Keratinocyte (primary cell): ENCODE data around the gene NLRP3. TPM values are rescaled to one million over a fixed set of nuclear protein-coding genes. Genes with fewer than 3 reads are reported as not detected.

ENCODE experiments used
- DNase-seq: peaks from one replicate; pipeline ENCODE4 v3.0.0-alpha.2; 2011; ENCODE audit warnings: low read depth, missing footprints, low spot score
- FAIRE-seq: peaks from 2 replicates; lab custom pipeline; 2011; peaks lifted over from hg19 to GRCh38; lab: Jason Lieb, UNC
- H2AFZ ChIP-seq: 2 replicates; pipeline ENCODE4 v1.6.0; 2012; ENCODE audit warnings: low read length, control low read depth, inconsistent platforms; ENCODE audit not compliant: control insufficient read depth
- H3K27ac ChIP-seq: 2 replicates; pipeline ENCODE4 v1.5.1; 2011; ENCODE audit warnings: low read length; ENCODE audit not compliant: control insufficient read depth, insufficient read depth
- H3K27me3 ChIP-seq: 3 replicates; pipeline ENCODE4 v1.6.0; 2011; ENCODE audit warnings: low read length; ENCODE audit not compliant: control insufficient read depth, insufficient read depth; ENCODE audit errors: extremely low read depth
- H3K36me3 ChIP-seq, 2 experiments: 2 replicates in 1 of 2; 3 replicates in 1 of 2; pipeline ENCODE4 v1.5.1; 2011; ENCODE audit warnings: low read length in 2 of 2, mild to moderate bottlenecking in 1 of 2; ENCODE audit not compliant: control insufficient read depth in 2 of 2, insufficient read depth in 2 of 2; ENCODE audit errors: extremely low read depth in 1 of 2
- H3K4me1 ChIP-seq: 3 replicates; pipeline ENCODE4 v1.5.1; 2011; ENCODE audit warnings: low read length; ENCODE audit not compliant: control insufficient read depth, insufficient read depth; ENCODE audit errors: extremely low read depth
- H3K4me2 ChIP-seq: 3 replicates; pipeline ENCODE4 v1.6.0; 2011; ENCODE audit warnings: low read depth, low read length; ENCODE audit not compliant: control insufficient read depth, insufficient read depth; ENCODE audit errors: extremely low read depth
- H3K4me3 ChIP-seq, 3 experiments: fragments of 200-600 bp in 1 of 3; sonication (generic) in 1 of 3; 2 replicates in 2 of 3; 3 replicates in 1 of 3; pipeline ENCODE4 v1.5.1; 2011 to 2016; ENCODE audit warnings: low read length in 3 of 3, mild to moderate bottlenecking in 3 of 3, control low read depth in 2 of 3, inconsistent platforms in 1 of 3, low read depth in 1 of 3, mixed read lengths in 1 of 3, mixed run types in 1 of 3, moderate library complexity in 1 of 3; ENCODE audit not compliant: control insufficient read depth in 2 of 3, insufficient read depth in 2 of 3; ENCODE audit errors: extremely low read depth in 1 of 3
- H3K79me2 ChIP-seq: 2 replicates; pipeline ENCODE4 v1.6.0; 2012; ENCODE audit warnings: low read length; ENCODE audit not compliant: control insufficient read depth, insufficient read depth
- H3K9ac ChIP-seq: 3 replicates; pipeline ENCODE4 v1.6.0; 2011; ENCODE audit warnings: low read length; ENCODE audit not compliant: control insufficient read depth, insufficient read depth; ENCODE audit errors: extremely low read depth
- H3K9me1 ChIP-seq: 3 replicates; pipeline ENCODE4 v1.6.0; 2011; ENCODE audit warnings: low read length; ENCODE audit not compliant: control insufficient read depth, insufficient read depth; ENCODE audit errors: extremely low read depth
- H3K9me3 ChIP-seq: 2 replicates; pipeline ENCODE4 v1.5.1; 2012; ENCODE audit warnings: low read depth, low read length; ENCODE audit not compliant: control insufficient read depth
- H4K20me1 ChIP-seq: 3 replicates; pipeline ENCODE4 v1.6.0; 2011; ENCODE audit warnings: low read length; ENCODE audit not compliant: control insufficient read depth, insufficient read depth; ENCODE audit errors: extremely low read depth
- EZH2 ChIP-seq: IDR thresholded peaks from one replicate; pipeline ENCODE4 v1.6.1; 2012; ENCODE audit warnings: inconsistent platforms, mild to moderate bottlenecking, low read length, moderate library complexity
- dilution Hi-C: fragments of 300-500 bp; cut with MboI; formaldehyde crosslinking; loops from one replicate; pipeline ENCODE4 v1.7.0; 2020; ENCODE audit warnings: low sequenced_read_pairs; ENCODE audit not compliant: extremely low pct_ligation_motif_present
- polyA plus RNA-seq, 5 experiments: library from polyadenylated mRNA; depleted of rRNA in 3 of 5; stranded (reverse) in 3 of 5; stranded (forward) in 1 of 5; unstranded in 1 of 5; fragments of >200 nt; gene quantifications; 1 replicate in 1 of 5; 2 replicates in 3 of 5; 3 replicates in 1 of 5; pipeline versions ENCODE4 v1.2.1 to v1.2.3, GENCODE V29; 2011 to 2012; ENCODE audit warnings: missing spikeins in 2 of 5, low read depth in 1 of 5, low replicate concordance in 1 of 5
- TF ChIP-seq, protein P1 (sequence below), 3 experiments: IDR thresholded peaks in 1 of 3; conservative IDR thresholded peaks in 1 of 3; optimal IDR thresholded peaks in 1 of 3; 2 replicates in 2 of 3; 3 replicates in 1 of 3; pipeline versions ENCODE3 to v1.5.1; 2011; ENCODE audit warnings: low read length in 3 of 3, mild to moderate bottlenecking in 3 of 3, moderate library complexity in 2 of 3, control low read depth in 1 of 3, inconsistent platforms in 1 of 3; ENCODE audit not compliant: insufficient read depth in 2 of 3; ENCODE audit errors: extremely low read depth in 1 of 3

Gene NLRP3
- polyA plus RNA-seq, 1 donor (not counting 4 experiments of a cell fraction or from before 2014, with no cell fraction given), result 0.03 TPM

DNA sequence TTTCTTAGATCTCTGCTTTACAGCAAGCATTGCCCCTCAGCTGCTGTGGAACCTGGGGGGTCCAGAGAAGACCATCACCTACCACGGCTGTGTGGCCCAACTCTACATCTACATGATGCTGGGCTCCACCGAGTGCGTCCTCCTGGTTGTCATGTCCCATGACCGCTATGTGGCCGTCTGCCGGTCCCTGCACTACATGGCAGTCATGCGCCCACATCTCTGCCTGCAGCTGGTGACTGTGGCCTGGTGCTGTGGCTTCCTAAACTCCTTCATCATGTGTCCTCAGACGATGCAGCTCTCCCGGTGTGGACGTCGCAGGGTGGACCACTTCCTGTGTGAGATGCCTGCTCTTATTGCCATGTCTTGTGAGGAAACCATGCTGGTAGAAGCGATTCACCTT lies 75.4 kb downstream of the NLRP3 start:
- no peaks in the 10 kb centered on the region for H3K36me3 ChIP-seq
- H3K4me2 ChIP-seq, result no peak overlapping the region
- H3K27me3 ChIP-seq, result no peaks in the 10 kb centered on the region
- H3K4me3 ChIP-seq, result no peak overlapping the region
- H3K9me1 ChIP-seq, result no peaks in the 10 kb centered on the region
- dilution Hi-C loops, result no loop called here
- H2AFZ ChIP-seq, result no peak overlapping the region
- no peaks in the 10 kb centered on the region for H3K4me1 ChIP-seq
- peaks cover 3% of the 10 kb centered on the region for H3K9me3 ChIP-seq
- no peak for TF ChIP-seq EZH2
- TF ChIP-seq, protein P1, sequence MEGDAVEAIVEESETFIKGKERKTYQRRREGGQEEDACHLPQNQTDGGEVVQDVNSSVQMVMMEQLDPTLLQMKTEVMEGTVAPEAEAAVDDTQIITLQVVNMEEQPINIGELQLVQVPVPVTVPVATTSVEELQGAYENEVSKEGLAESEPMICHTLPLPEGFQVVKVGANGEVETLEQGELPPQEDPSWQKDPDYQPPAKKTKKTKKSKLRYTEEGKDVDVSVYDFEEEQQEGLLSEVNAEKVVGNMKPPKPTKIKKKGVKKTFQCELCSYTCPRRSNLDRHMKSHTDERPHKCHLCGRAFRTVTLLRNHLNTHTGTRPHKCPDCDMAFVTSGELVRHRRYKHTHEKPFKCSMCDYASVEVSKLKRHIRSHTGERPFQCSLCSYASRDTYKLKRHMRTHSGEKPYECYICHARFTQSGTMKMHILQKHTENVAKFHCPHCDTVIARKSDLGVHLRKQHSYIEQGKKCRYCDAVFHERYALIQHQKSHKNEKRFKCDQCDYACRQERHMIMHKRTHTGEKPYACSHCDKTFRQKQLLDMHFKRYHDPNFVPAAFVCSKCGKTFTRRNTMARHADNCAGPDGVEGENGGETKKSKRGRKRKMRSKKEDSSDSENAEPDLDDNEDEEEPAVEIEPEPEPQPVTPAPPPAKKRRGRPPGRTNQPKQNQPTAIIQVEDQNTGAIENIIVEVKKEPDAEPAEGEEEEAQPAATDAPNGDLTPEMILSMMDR (optimal IDR thresholded peaks at IDR 0.05 in 1 of 3, IDR thresholded peaks at IDR 0.05 in 1 of 3, conservative IDR thresholded peaks at IDR 0.05 in 1 of 3; ENCODE audit: extremely low read depth in 1 of 3, insufficient read depth in 2 of 3, low read length in 3 of 3), result no peak
- H4K20me1 ChIP-seq, result no peaks in the 10 kb centered on the region
- DNase-seq (no peak), FAIRE-seq (no peak)
- H3K27ac ChIP-seq, result no peak overlapping the region
- H3K9ac ChIP-seq, result no peak overlapping the region
- no peaks in the 10 kb centered on the region for H3K79me2 ChIP-seq

DNA sequence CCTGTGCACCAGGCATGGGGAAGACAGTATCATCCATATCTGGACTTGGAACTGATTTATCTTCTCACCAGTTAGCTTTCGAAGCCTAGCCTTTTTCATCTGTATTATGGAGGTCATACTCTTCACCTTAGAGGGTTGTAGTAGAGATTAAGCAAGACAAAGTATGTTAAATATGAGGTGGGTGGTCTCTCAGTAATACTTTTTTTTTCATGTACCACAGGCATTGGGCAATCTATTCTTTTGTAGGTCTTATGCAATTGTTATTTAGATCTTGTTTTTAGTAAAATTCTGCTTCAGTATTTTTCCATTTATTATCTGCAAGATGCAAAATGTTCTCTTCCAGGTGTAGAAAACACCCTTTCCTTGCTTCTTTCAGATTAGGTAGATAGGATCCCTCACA lies 77.1 kb downstream of the NLRP3 start:
- dilution Hi-C loops, result no loop called here
- Histone ChIP-seq H3K9ac (no peak overlapping the region), H3K36me3 (no peaks in the 10 kb centered on the region), H3K79me2 (no peaks in the 10 kb centered on the region), H3K4me2 (no peak overlapping the region), H2AFZ (no peak overlapping the region), H3K4me3 (no peak overlapping the region), H3K9me1 (no peaks in the 10 kb centered on the region), H3K27me3 (no peaks in the 10 kb centered on the region), H3K27ac (no peak overlapping the region), H3K9me3 (peaks cover 3% of the 10 kb centered on the region), H4K20me1 (no peaks in the 10 kb centered on the region), H3K4me1 (no peaks in the 10 kb centered on the region)
- no peak for TF ChIP-seq EZH2
- TF ChIP-seq, protein P1 (optimal IDR thresholded peaks at IDR 0.05 in 1 of 3, IDR thresholded peaks at IDR 0.05 in 1 of 3, conservative IDR thresholded peaks at IDR 0.05 in 1 of 3; ENCODE audit: extremely low read depth in 1 of 3, insufficient read depth in 2 of 3, low read length in 3 of 3), result no peak
- no peak for FAIRE-seq
- no peak for DNase-seq
